HG03565 (cell line): Measurements from ENCODE around the gene ALDH4A1.

ENCODE experiments used
- ATAC-seq: cut with Tn5 transposase; IDR thresholded peaks from one replicate; pipeline ENCODE4 v1.9.1; 2021; ENCODE audit warnings: mild to moderate bottlenecking, moderate library complexity; ENCODE audit not compliant: unreplicated experiment

ALDH4A1 gene

DNA sequence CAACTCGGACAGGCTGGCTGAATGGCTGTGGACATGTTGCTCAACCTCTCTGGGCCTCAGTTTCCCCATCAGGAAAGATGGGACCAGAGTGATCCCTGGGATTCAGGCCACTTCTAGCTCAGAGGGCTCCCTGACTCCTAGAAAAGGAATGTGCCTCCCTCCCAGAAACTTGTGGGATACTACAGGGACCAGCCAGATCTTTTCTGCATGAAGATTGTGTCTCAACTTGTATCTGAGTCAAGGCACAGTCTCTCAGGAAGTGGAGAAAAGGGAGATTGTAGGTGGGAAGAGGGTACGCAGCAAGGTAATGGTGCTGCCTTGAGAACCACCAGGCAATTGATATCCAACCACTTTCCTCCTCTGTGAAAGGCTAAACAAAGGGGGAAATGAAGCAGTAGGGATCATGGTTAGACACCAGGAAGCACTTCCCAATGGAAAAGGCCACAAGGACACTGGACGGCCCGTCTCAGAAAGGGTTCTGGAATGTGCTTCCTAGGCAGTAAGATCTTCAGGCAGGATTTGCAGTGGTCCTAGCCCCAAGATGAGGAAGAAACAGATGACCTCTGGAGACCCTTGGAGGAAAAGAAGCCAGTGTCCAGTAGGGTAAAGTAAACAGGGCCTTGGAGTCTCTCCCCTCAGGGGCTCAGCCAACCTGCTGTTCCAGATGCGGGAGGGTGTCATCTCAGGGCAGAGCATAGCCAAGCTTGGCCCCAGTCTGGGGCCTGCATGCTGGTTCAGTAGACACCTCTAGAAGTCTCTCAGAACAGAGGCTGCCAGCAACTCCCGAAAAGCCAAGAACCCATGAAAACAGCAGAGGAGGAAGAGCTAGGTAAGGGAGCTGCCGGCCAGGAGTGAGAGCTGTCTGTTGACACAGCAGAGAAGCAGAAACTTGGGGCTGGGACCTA is 37.3 kb upstream of the ALDH4A1 start:
- ATAC-seq: no peak

DNA sequence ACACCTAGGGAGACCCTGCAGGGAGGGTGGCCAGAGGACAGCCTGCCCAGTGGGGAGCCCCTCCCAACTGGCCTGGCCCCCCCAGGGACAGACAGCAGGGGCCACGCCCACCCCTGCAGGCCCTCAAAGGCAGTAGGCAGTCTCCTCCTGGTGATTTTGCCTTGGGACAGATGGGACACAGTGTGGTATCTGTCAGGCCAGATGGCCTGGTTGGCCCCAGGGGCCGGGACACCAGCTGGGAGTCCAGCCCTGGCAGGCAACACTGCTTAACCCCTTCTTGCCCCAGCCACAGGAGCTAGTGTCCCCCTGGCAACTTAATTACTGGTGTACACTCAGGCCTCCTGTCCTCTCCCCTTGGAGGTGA is 36.3 kb upstream of the ALDH4A1 start:
- no peak for ATAC-seq

DNA sequence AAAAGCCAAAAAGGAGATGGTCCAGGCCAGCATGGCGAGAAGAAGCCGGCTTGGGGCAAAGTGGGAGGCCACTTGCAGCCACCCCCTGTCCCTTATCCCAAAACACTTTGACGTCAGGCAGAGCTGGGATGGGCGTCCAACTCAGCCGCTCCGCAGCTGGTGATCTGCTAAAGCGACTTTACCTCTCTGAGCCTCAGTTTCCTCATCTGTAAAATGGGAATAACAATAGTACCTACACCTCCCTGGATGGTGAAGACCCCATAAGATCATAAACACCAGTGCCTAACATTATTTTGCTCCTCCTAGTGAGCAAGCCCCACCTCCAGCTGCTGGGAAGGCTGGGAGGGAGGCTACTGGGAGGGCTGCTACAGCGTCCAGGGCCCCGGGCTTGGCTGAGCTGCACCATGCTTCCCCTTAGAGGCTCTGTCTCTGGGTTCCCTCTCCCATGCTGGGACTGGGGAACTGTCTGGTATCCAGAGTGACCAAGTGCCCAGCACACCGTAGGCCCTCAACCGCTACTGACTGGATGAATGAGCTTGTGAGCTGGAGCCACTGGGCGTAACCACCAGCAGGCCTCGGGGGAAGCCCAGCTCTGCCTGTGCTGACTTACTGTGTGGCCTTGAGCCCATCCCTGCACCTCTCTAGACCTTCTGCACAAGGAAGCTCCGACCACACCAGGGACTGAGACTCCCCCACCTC is 35.8 kb upstream of the ALDH4A1 start:
- no peak for ATAC-seq

DNA sequence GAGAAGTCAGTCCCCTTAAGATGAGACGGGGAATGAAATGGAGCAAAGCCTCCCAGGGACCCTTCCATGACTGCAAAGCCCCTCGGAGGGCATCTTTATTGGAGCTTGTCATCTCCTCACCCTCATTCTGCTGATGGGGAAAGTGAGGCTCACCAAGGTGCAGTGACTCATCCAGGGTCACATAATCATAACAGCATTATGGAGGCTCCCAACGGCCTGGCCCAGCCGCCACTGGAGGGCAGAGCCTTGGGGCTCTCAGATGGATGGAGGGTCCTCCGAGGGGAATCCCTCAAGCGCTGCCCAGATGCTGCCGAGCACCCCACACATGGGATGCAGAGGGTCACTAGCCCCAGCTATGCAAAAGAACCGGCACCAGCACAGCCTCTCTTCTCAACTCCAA is 35.2 kb upstream of the ALDH4A1 start:
- ATAC-seq: no peak

DNA sequence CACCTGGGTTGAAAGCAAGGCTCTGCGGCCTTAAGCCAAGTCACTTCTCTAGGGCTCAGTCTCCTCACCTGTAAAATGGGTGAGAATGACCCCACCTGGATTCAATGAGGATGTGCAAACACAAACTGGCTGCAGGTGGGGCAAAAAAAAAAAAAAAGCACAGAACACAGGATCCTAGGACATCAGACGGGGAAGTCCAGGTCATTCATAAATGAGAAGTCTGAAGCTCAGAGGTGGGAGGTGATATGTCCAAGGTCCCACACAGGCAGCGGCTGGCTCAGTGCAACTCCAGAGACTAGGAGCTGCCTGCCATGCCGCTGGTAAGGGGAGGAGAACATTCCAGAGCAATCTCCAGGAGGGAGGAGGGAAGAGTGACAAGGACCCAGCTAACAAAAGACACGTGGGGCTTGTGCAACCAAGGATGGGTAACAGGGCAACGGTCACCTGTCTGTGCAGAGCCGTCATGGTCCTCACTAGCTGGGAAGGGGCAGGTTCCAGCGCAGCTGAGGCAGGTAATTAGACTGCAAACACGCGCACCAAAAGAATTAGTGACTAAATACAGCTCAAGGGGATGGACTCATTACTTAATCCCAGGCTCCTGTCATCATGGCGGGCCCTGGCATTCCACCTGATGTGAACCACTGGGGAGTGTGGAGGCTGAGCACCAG is 34.6 kb upstream of the ALDH4A1 start:
- no peak for ATAC-seq

DNA sequence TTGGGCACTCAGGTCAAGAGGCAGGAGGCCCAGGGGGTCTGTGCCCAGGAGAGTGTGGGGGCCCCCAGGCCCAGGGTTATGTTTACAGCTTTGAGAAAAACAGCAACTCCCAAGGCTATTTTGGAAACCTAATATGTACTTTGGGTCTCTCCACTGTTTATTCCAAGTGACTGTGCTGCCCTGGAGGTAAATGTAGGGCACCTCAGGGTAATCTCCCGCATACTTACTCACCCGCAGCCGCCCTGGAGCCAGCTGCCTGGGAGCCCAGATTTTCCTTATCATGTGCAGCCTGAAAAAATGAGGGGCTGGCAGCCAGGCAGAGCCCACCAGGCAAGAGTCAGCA is 34.1 kb upstream of the ALDH4A1 start:
- no peak for ATAC-seq

DNA sequence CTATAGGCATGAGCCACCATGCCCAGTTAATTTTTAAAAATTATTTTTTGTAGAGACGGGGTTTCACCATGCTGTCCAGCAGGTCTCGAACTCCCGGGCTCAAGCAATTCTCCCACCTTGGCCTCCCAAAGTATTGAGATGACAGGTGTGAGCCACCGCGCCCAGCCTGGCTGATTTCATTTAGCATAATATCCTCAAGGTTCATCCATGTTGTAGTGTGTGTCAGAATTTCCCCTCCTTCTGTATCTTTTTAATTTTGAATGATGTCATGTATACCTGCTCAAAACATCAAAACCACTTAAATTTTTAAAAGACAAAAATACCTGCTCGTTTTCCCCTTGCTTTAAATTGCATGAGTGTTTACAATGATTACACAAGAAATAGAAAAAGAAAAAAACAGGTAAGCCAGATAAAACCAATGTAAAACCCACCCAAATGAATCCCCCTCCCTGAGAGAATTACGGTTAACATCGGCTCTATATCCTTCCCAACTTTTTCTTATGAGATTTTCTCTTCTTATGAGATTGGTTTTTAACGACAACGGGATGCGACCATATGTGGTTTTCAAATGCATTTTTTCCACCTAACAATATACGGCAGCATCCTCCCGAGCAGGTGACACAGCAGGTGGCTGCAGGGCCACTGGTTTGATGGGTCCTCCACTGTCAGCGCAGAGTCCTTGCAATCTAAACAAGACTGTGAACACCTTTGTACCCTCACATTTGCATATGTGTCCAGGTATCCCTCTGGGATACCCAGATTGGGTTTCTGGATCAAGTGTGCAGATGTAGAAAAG is 32.0 kb upstream of the ALDH4A1 start:
- ATAC-seq: no peak

DNA sequence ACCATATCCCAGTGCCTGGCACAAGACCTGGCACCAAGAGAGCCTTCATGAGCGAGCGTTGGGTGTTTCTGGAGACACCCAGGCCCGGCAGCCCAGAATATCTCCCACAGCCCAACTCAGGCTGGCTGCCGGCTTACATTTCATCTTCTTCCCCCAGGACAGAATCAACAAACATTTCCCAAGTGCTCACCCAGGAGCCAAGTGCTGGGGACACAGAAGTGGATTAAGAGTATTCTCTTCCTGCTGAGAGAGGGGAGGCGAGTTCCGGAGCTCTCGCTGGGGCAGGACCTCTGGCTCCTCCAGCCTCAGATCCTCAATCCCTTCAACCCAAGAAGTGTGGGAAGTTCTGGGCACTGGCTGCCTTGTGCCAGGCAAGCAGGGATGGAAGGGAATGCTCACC is 30.5 kb upstream of the ALDH4A1 start:
- ATAC-seq: no peak

DNA sequence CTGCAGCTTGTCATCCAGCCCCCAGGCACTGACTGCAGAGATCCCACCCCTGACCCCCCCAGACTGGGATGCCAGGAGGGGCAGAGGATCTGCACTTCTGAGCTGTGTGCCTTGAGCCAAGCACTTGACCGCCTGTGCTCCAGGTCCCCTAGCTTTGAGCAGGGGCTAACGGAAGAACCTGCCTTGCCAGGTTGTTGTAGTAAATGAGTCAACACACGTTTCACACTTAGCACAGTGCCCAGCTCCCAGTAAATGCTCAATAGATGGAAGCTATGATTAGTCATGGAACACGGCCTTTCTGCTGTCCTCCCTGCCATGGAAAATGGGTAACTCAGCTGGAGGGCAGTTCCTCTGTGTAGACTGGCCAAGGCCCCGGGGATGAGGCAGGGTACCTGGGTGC is 30.0 kb upstream of the ALDH4A1 start:
- ATAC-seq: no peak

DNA sequence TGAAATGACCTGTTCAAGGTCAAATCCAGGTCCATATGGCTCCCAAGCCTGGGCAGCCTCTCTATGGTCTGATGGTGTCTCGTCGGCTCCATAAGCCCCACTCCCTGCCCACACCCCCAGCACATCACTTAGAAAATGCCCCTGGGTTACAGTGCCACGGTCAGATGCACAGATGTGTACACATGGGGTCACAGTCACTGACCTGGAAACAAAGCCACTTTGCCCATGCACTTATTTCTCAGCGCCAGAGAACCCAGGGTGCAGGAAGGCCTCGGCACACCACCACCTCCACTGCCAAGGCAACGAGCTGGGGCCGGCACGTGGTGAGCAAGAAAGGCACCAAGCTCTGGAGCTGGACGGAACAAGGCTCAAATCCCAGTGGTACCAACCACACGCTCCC is 29.4 kb upstream of the ALDH4A1 start:
- no peak for ATAC-seq

DNA sequence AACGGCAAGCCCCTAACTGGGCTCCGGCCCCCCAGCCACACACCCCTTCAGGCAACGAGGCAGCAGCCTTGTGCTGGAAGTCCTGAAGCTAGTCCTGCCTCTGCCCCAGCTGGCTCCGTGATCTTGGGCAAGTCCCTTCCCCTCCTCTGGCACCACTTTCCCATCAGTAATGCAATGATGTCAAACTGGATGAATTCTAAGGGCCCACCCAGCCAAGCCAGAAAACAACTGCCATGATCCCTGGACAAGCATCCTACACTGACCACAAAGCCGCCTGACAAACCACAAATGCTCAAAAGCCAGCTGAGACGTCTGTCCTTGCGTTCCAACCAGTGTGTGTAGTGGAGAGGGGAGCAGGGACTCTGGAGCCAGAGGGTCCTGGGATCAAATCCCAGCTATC is 27.3 kb upstream of the ALDH4A1 start:
- no peak for ATAC-seq

DNA sequence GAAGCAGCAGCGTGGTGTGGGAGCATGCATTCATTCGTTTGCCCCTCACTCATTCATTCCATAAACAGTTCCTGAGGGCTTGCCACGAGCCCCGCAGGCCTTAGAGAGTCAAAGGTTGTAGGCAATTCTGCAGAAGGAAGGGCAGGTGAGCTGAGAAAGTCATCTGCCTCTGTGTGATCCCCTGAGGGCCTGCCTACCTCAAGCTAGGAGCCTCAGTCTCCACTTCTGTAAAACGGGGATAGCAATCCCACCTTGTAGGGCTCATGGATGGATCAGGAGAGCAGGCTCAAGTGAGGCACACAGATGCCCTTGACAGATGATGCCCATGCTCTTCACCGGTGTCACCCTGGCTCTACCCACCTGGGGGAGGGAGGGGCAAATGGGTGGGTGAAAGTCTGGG is 26.6 kb upstream of the ALDH4A1 start:
- no peak for ATAC-seq

DNA sequence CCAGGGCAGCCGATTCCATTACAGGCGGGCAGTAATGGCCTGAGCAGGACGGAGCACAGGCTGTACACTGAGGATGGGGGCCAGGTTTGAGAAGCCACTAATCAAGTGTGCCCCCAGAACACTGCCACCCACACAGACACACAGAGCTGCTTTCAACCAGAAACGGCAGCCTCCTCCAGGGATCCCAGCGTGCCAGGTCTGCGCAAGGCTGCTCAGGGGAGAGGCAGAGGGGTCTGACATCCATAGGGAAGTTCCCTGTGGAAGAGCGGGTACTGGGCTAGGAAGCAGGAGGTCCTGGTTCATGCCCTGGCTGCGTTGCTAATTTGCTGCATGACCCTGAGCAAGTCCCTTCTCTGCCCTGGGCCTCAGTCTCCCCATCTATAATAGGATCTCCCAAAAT is 26.1 kb upstream of the ALDH4A1 start:
- no peak for ATAC-seq

DNA sequence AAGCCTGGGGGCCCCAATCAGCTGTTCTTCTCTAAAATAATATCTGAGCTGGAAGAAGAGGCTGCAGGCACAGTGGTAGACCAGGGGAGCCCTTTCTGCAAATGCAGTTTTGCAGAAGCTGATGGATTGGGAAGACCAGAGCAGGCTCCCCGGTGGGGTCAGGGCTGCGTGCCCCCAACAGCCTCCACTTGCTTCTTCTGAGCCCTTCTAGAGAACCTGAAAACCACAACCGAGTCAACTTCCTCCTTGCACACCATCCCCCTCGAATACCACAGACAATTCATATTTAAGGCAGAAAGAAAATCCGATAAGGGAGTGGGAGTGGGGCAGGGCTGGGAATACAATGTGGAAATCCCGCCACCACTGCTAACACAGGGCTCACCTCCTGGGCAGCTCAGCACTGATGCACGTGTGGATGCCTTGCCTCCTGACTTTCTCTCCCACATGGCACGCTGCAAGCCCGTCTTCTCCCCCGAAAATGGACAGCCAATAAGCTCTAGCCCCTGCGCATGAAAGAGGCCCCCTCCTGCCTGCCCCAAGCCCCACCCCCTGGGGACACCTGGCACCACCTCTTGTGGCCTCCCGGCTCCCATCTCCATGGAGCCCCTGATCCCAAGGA is 25.4 kb upstream of the ALDH4A1 start:
- ATAC-seq: no peak

DNA sequence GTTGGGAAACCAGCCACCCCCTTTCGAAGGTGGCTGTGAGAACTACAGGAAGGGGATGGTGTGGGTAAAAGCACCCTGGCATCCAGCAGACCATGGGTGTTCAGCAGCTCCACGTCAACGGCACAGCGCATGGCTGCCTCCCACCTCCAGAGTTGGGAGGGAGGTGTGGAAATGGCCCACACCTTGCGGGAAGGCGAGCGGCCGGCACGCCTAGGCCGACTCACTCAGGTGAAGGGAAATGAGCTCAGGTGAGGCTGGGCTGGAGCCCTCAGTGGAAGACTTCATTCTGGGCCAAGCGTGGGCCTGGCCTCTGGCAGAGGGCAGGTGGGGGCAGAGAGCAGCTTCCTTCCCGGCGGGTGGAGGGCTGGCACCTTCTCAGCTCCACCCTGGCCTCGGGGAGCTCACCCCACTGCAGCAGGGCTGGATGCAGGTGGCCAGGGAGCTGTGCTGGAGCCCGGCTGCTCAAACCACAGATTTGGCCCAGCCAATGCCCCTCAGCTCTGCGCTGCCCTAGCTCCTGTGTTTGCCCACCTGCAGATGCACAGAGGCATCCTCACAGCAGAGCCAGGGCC is 24.8 kb upstream of the ALDH4A1 start:
- ATAC-seq: no peak

DNA sequence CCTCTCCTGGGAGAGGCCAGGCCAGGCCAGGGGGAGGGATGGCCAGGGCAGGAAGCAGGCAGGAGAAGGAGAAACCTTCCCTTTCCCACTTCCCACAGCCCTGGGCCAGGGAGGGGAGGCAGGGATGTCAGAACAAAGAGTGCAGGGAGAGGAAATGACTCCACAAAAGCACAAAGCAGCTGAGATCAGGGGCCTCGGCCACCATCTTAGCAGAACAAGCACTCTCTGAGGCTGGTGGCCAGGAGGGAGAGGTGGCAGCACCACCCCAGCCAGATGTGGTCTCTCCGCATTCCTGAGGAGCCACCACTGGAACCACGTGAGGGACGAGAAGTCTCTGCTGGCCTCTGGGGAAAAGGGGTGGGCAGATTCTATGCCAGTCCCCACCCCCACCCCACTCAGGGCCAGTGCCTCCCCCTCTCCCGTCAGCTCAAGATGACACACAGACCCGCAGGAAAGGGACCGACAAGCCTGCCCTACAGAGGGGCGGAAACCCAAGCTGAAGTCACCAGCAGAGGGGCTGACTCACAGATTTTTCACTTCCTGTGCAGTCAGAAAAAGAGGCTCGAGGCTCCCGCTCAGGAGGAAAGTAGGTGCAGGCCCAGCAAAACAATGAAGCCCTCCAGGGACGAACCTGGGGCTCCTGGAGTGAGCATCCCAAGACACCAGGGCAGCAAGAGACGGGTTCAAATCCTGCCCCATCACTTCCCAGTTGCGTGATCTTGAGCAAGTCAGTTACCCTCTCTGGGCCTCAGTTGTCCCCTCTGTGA is 24.1 kb upstream of the ALDH4A1 start:
- peak; percentile 56 for ATAC-seq

DNA sequence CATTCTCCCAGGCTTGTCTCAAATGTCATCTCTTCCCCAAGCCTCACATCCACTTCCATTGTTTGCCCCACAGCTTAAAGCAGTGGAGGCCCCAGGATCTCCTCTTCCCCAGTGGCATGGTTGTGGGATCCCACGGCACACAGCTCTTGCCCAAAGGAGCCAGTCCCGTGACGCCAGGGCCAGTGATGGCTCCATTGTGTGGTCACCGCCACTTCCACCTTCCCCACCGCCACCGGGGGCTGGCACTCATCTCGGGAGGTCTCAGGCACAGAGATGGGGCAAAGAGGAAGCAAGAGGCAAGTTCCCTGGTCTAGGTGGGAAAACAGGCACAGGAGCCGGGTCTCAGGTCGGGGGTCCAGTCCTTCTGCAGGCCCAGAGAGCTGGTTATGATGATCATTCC is 22.9 kb upstream of the ALDH4A1 start:
- no peak for ATAC-seq

DNA sequence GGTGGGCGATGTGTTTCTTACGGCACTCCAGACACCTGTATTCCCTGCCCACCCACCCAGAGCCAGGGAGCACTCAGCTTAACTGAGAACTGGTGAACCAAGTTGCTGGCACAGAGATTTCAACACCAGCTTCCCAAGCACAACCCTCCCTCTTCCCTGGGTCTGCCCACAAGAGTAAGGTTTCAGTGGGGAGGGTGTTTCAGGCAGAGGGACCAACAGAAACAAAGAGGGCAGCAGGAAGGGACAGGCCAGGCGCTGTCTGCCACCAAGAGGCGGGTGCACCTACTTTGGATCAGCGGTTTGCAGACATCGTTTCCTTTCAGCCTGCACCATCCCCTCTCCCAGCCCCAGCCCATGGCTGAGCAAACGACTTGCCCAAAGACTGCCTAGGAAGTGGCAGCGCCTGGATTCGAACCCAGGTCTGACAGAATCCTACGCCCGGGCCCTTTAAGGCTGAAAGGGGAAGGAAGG is 21.9 kb upstream of the ALDH4A1 start:
- no peak for ATAC-seq

DNA sequence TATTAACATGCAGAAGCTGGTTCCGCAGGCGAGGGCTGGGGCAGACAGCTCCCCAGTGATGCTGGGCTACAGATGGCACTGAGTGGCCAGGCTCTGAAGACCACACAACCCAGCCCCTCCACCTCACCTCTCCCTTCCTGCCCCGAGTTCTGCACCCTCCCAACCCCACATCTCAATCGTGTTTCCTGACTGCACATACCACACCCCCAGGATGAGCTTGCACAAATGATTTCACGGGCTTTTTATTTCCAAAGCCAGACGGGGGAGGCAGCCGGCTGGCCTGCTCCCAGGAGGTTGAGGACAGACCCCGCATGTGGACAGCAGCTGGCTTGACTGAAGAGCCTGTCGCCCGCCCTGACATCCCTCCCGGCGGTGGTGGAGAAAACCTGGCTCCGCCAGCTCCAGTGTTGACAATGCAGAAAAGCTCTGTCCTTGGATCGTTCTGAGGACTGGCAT is 21.4 kb upstream of the ALDH4A1 start:
- no peak for ATAC-seq
